Memory B cell (primary cell): ENCODE measurements around the gene KCNN3.

Source experiments
- ATAC-seq: fragments of 150-1000 bp; cut with Tn5 transposase; 2 replicates; pipeline ENCODE4 v1.10.0; 2021; ENCODE audit warnings: low read depth, mild to moderate bottlenecking, moderate library complexity
- DNase-seq, 2 donors: peaks; one replicate each; pipeline ENCODE4 v3.0.0; 2022; ENCODE audit warnings: low spot score in 2 of 2
- H3K27ac Mint-ChIP-seq: one replicate; pipeline ENCODE4 v1.8.0; 2022; ENCODE audit warnings: mild to moderate bottlenecking, moderate library complexity, mixed read lengths
- H3K27me3 Mint-ChIP-seq: one replicate; pipeline ENCODE4 v1.8.0; 2022; ENCODE audit warnings: mixed read lengths
- H3K36me3 Mint-ChIP-seq: one replicate; pipeline ENCODE4 v1.8.0; 2022; ENCODE audit warnings: mild to moderate bottlenecking, mixed read lengths
- H3K4me1 Mint-ChIP-seq: one replicate; pipeline ENCODE4 v1.8.0; 2022; ENCODE audit warnings: mixed read lengths
- H3K4me3 Mint-ChIP-seq: one replicate; pipeline ENCODE4 v1.8.0; 2022; ENCODE audit warnings: mild to moderate bottlenecking, moderate library complexity, mixed read lengths
- H3K9me3 Mint-ChIP-seq: one replicate; pipeline ENCODE4 v1.8.0; 2022; ENCODE audit warnings: mixed read lengths

KCNN3 gene

GRCh38 chr1:154871374-154871773 is 1.3 kb upstream of the KCNN3 start:
- Mint-ChIP-seq H3K4me1 (peaks cover 30% of the 10 kb centered on the region), H3K27me3 (peaks cover 29% of the 10 kb centered on the region), H3K36me3 (no peaks in the 10 kb centered on the region), H3K27ac (no peak overlapping the region), H3K9me3 (no peaks in the 10 kb centered on the region), H3K4me3 (no peak overlapping the region)
- ATAC-seq (no peak), DNase-seq (no peak)

GRCh38 chr1:154870734-154871133 is 653 bp upstream of the KCNN3 start:
- peaks cover 29% of the 10 kb centered on the region for H3K27me3 Mint-ChIP-seq

GRCh38 chr1:154869351-154870114 is 548 bp downstream of the KCNN3 start:
- Mint-ChIP-seq H3K36me3 (no peaks in the 10 kb centered on the region), H3K4me1 (peaks cover 45% of the 10 kb centered on the region), H3K27me3 (peaks cover 27% of the 10 kb centered on the region), H3K4me3 (peak overlapping the region; percentile 64), H3K9me3 (no peaks in the 10 kb centered on the region), H3K27ac (no peak overlapping the region)
- DNase-seq (no peak), ATAC-seq (no peak)

More at GRCh38 chr1:154870734-154871133, 653 bp upstream of the KCNN3 start:
- H3K27ac Mint-ChIP-seq = no peak overlapping the region
- ATAC-seq (no peak), DNase-seq (no peak)
- H3K4me3 Mint-ChIP-seq = no peak overlapping the region
- no peaks in the 10 kb centered on the region for H3K9me3 Mint-ChIP-seq
- H3K4me1 Mint-ChIP-seq = peaks cover 37% of the 10 kb centered on the region
- H3K36me3 Mint-ChIP-seq = no peaks in the 10 kb centered on the region

GRCh38 chr1:154867841-154868605 is 2.1 kb downstream of the KCNN3 start:
- Mint-ChIP-seq H3K36me3 (no peaks in the 10 kb centered on the region), H3K4me1 (peaks cover 57% of the 10 kb centered on the region), H3K4me3 (no peak overlapping the region), H3K27me3 (peaks cover 31% of the 10 kb centered on the region), H3K27ac (no peak overlapping the region), H3K9me3 (no peaks in the 10 kb centered on the region)
- no peak for ATAC-seq
- DNase-seq = no peak

- Mint-ChIP-seq H3K9me3 (no peaks in the 10 kb centered on the region), H3K36me3 (no peaks in the 10 kb centered on the region), H3K27me3 (peaks cover 31% of the 10 kb centered on the region), H3K27ac (no peak overlapping the region), H3K4me3 (no peak overlapping the region), H3K4me1 (peaks cover 61% of the 10 kb centered on the region)
- ATAC-seq (peak; percentile 21), DNase-seq (peak in 1 of 2 donors; percentile 20)
These were observed 2.8 kb downstream of the KCNN3 start for GRCh38 chr1:154867064-154867825.

GRCh38 chr1:154866257-154867063 is 3.6 kb downstream of the KCNN3 start:
- Mint-ChIP-seq H3K27ac (no peak overlapping the region), H3K4me1 (peaks cover 66% of the 10 kb centered on the region), H3K4me3 (no peak overlapping the region), H3K36me3 (no peaks in the 10 kb centered on the region), H3K9me3 (no peaks in the 10 kb centered on the region), H3K27me3 (peaks cover 31% of the 10 kb centered on the region)
- no peak for DNase-seq
- ATAC-seq = no peak

- Mint-ChIP-seq H3K27me3 (peaks cover 29% of the 10 kb centered on the region), H3K9me3 (no peaks in the 10 kb centered on the region), H3K4me1 (peaks cover 68% of the 10 kb centered on the region), H3K4me3 (no peak overlapping the region), H3K36me3 (no peaks in the 10 kb centered on the region), H3K27ac (no peak overlapping the region)
- DNase-seq (no peak), ATAC-seq (no peak)
These were observed 4.4 kb downstream of the KCNN3 start for GRCh38 chr1:154865442-154866256.

- peaks cover 72% of the 10 kb centered on the region for H3K4me1 Mint-ChIP-seq
- no peak for ATAC-seq
These were observed 5.7 kb downstream of the KCNN3 start for GRCh38 chr1:154864189-154864975.

GRCh38 chr1:154863315-154864174 is 6.5 kb downstream of the KCNN3 start:
- ATAC-seq (peak; percentile 23), DNase-seq (peak in 1 of 2 donors; percentile 45)
- no peaks in the 10 kb centered on the region for H3K36me3 Mint-ChIP-seq
- peaks cover 68% of the 10 kb centered on the region for H3K4me1 Mint-ChIP-seq
- H3K27ac Mint-ChIP-seq = no peak overlapping the region
- peaks cover 12% of the 10 kb centered on the region for H3K27me3 Mint-ChIP-seq
- no peaks in the 10 kb centered on the region for H3K9me3 Mint-ChIP-seq
- no peak overlapping the region for H3K4me3 Mint-ChIP-seq

More at GRCh38 chr1:154864189-154864975, 5.7 kb downstream of the KCNN3 start:
- H3K36me3 Mint-ChIP-seq = no peaks in the 10 kb centered on the region
- peaks cover 21% of the 10 kb centered on the region for H3K27me3 Mint-ChIP-seq
- H3K9me3 Mint-ChIP-seq = no peaks in the 10 kb centered on the region
- no peak for DNase-seq
- no peak overlapping the region for H3K4me3 Mint-ChIP-seq
- H3K27ac Mint-ChIP-seq = no peak overlapping the region

- DNase-seq = no peak
- H3K27ac Mint-ChIP-seq = no peak overlapping the region
- no peak overlapping the region for H3K4me3 Mint-ChIP-seq
- H3K36me3 Mint-ChIP-seq = no peaks in the 10 kb centered on the region
- peaks cover 62% of the 10 kb centered on the region for H3K4me1 Mint-ChIP-seq
- H3K27me3 Mint-ChIP-seq = peaks cover 7% of the 10 kb centered on the region
- ATAC-seq = no peak
- no peaks in the 10 kb centered on the region for H3K9me3 Mint-ChIP-seq
These were observed 7.2 kb downstream of the KCNN3 start for GRCh38 chr1:154862907-154863306.

GRCh38 chr1:154861607-154862094 is 8.4 kb downstream of the KCNN3 start:
- H3K27me3 Mint-ChIP-seq = peaks cover 6% of the 10 kb centered on the region
- DNase-seq (no peak), ATAC-seq (no peak)
- peak overlapping the region; percentile 48 for H3K4me3 Mint-ChIP-seq
- no peak overlapping the region for H3K27ac Mint-ChIP-seq
- H3K4me1 Mint-ChIP-seq = peaks cover 61% of the 10 kb centered on the region
- H3K36me3 Mint-ChIP-seq = no peaks in the 10 kb centered on the region
- H3K9me3 Mint-ChIP-seq = no peaks in the 10 kb centered on the region
